ENCODE data around the gene WWC1. TPM values are rescaled to one million over a fixed set of nuclear protein-coding genes. Genes with fewer than 3 reads are reported as not detected.

WWC1 gene
- total and polyA plus RNA-seq, 10 of the 15 experiments (the other 5 are each of a cell fraction or from before 2014, with no cell fraction given), result 0.50 to 7.8 (median 2.5) TPM

- Histone ChIP-seq H3K27ac (ENCODE audit: control insufficient read depth, insufficient read depth) (no peak overlapping the region), H3K4me1 (ENCODE audit: control insufficient read depth, insufficient read depth, low read length) (peaks cover 5% of the 10 kb centered on the region), H3K79me2 (ENCODE audit: control insufficient read depth, insufficient read depth, low read length) (no peaks in the 10 kb centered on the region), H2AFZ (ENCODE audit: control insufficient read depth, low read depth, low read length) (no peak overlapping the region), H3K9ac (ENCODE audit: control insufficient read depth, insufficient read depth, low read length) (no peak overlapping the region), H3K36me3 (ENCODE audit: control insufficient read depth in 2 of 2, insufficient read depth in 2 of 2, low read length in 1 of 2) (no peaks in the 10 kb centered on the region), H3K27me3 (replicated peaks in 1 of 2; ENCODE audit: control insufficient read depth in 2 of 2, insufficient read depth in 2 of 2, low read length in 1 of 2) (no peaks in the 10 kb centered on the region; a peak in 1 of 4 replicates), H3K9me3 (replicated peaks; ENCODE audit: control insufficient read depth, insufficient read depth, low read length) (no peaks in the 10 kb centered on the region; the same call in 2 of the 3 replicates), H4K20me1 (ENCODE audit: control insufficient read depth, insufficient read depth) (no peaks in the 10 kb centered on the region), H3K4me3 (no peak overlapping the region), H3K4me2 (ENCODE audit: control insufficient read depth, insufficient read depth) (no peak overlapping the region)
- WGBS (ENCODE audit: insufficient coverage, insufficient replicate concordance, low lambda C conversion rate, missing lambda C conversion rate), result 86% methylated on average over 9 of the region's 9 CpGs
- ATAC-seq (no peak), DNase-seq (ENCODE audit: low read depth, low spot score) (no peak), FAIRE-seq (no peak)
- no TSS peak for BruUV-seq (replicated peaks)
- in situ Hi-C loops (cut with MboI), result no loop called here
- TF ChIP-seq CEBPB (IDR thresholded peaks at IDR 0.05; ENCODE audit: borderline replicate concordance in 1 of 2, low read depth in 2 of 2, low read length in 2 of 2), result no peak
- intact Hi-C loops (cut with micrococcal nuclease; ENCODE audit: unreplicated experiment), result no loop called here
- ChIA-PET POLR2A (no interaction called here), CTCF (no interaction called here), RAD21 (ENCODE audit: unreplicated experiment) (interaction anchor here (0.7 kb wide), 1 partner anchor 34 kb away, joined by 3 read pairs; no protein-coding TSS in a partner anchor), SMC1A (ENCODE audit: uncharacterized antibody, unreplicated experiment) (no interaction called here)
Measured at GRCh38 chr5:168254013-168254693, 37.3 kb upstream of the WWC1 start.

- H3K4me1 ChIP-seq (ENCODE audit: control insufficient read depth, insufficient read depth, low read length), result no peaks in the 10 kb centered on the region
- H3K9ac ChIP-seq (ENCODE audit: control insufficient read depth, insufficient read depth, low read length), result no peak overlapping the region
- intact Hi-C loops (cut with micrococcal nuclease; ENCODE audit: unreplicated experiment), result no loop called here
- no peaks in the 10 kb centered on the region for H3K9me3 ChIP-seq (replicated peaks; ENCODE audit: control insufficient read depth, insufficient read depth, low read length)
- no peak overlapping the region for H3K4me3 ChIP-seq
- BruUV-seq (replicated peaks), result no TSS peak
- RAD21 ChIA-PET (ENCODE audit: unreplicated experiment), result no interaction called here
- in situ Hi-C loops (cut with MboI), result loop anchor here (10.0 kb wide), 1 partner anchor 1044 kb away; the partner anchor contains the start of gene SLIT3
- POLR2A ChIA-PET, result no interaction called here
- no peak overlapping the region for H2AFZ ChIP-seq (ENCODE audit: control insufficient read depth, low read depth, low read length)
- SMC1A ChIA-PET (ENCODE audit: uncharacterized antibody, unreplicated experiment), result interaction anchor here (0.8 kb wide), 1 partner anchor 22 kb away, joined by 3 read pairs; no protein-coding TSS in a partner anchor
- WGBS (ENCODE audit: insufficient coverage, insufficient replicate concordance, low lambda C conversion rate, missing lambda C conversion rate), result 59% methylated on average over 15 of the region's 15 CpGs
- H3K4me2 ChIP-seq (ENCODE audit: control insufficient read depth, insufficient read depth), result no peak overlapping the region
- no peak overlapping the region for H3K27ac ChIP-seq (ENCODE audit: control insufficient read depth, insufficient read depth)
- H3K27me3 ChIP-seq (replicated peaks in 1 of 2; ENCODE audit: control insufficient read depth in 2 of 2, insufficient read depth in 2 of 2, low read length in 1 of 2), result no peaks in the 10 kb centered on the region; a peak in 1 of 4 replicates
- ATAC-seq, result no peak
- H3K36me3 ChIP-seq (ENCODE audit: control insufficient read depth in 2 of 2, insufficient read depth in 2 of 2, low read length in 1 of 2), result no peaks in the 10 kb centered on the region
- no peaks in the 10 kb centered on the region for H4K20me1 ChIP-seq (ENCODE audit: control insufficient read depth, insufficient read depth)
- no peak for FAIRE-seq
- H3K79me2 ChIP-seq (ENCODE audit: control insufficient read depth, insufficient read depth, low read length), result no peaks in the 10 kb centered on the region
- DNase-seq (ENCODE audit: low read depth, low spot score), result no peak
- CTCF ChIA-PET, result interaction anchor here (0.7 kb wide), 1 partner anchor 16 kb away, joined by 3 read pairs; no protein-coding TSS in a partner anchor
- TF ChIP-seq RB1 (IDR thresholded peaks at IDR 0.05; ENCODE audit: borderline replicate concordance) (no peak), MEF2A (IDR thresholded peaks at IDR 0.05; ENCODE audit: insufficient read depth, low read depth, low read length) (no peak), PAX8 (IDR thresholded peaks at IDR 0.05) (no peak), NFYB (IDR thresholded peaks at IDR 0.05; ENCODE audit: insufficient read depth, low read depth, low read length) (no peak), RAD21 (IDR thresholded peaks at IDR 0.05; ENCODE audit: insufficient read depth, low read depth, low read length) (no peak), JUND (IDR thresholded peaks at IDR 0.05; ENCODE audit: low read depth, low read length) (no peak), RELA (IDR thresholded peaks at IDR 0.05; ENCODE audit: borderline replicate concordance, partially characterized antibody) (no peak), NBN (IDR thresholded peaks at IDR 0.05) (no peak), WRNIP1 (IDR thresholded peaks at IDR 0.05; ENCODE audit: borderline replicate concordance, low read depth, low read length) (no peak), POU2F2 (IDR thresholded peaks at IDR 0.05; ENCODE audit: borderline replicate concordance, low read depth, low read length) (no peak), ASH2L (IDR thresholded peaks at IDR 0.05; ENCODE audit: borderline replicate concordance, low read depth) (no peak), RAD51 (IDR thresholded peaks at IDR 0.05) (no peak), MAX (IDR thresholded peaks at IDR 0.05; ENCODE audit: low read depth, low read length) (no peak)
Measured at GRCh38 chr5:168260353-168261226, 30.9 kb upstream of the WWC1 start.
